NCI-H2196 treated with DMSO at 0.1 percent for 48 hours (cell line): Measurements from ENCODE around the gene POU6F1.
"Not testable (repeated sequence)": the region's sequence is repeated elsewhere in the genome, so short reads cannot be mapped to it uniquely, and the experiment has no call there.

Experiments
- DNase-seq: peaks from one replicate; lab custom pipeline; 2025; ENCODE audit not compliant: unreplicated experiment; lab: John Stamatoyannopoulos, UW

Gene POU6F1

GRCh38 chr12:51229116-51229809 is 11.4 kb upstream of the POU6F1 start:
- no peak for DNase-seq

- DNase-seq = no peak
Measured at GRCh38 chr12:51227962-51228361, 10.1 kb upstream of the POU6F1 start.

DNA sequence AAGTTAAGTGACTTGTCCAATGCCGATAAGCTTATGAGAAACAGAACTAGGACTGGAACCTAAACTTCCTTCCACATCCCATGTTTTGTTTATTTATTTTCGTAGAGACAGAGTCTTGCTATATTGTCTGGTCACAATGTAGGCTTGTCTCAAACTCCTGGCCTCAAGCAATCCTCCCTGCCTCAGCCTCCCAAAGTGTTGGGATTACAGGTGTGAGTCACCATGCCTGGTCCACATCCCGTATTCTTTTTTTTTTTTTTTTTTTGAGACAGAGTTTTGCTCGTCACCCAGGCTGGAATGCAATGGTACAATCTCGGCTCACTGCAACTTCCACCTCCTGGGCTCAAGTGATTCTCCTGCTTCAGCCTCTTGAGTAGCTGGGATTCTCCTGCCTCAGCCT is 9.2 kb upstream of the POU6F1 start:
- not testable (repeated sequence) for DNase-seq

DNA sequence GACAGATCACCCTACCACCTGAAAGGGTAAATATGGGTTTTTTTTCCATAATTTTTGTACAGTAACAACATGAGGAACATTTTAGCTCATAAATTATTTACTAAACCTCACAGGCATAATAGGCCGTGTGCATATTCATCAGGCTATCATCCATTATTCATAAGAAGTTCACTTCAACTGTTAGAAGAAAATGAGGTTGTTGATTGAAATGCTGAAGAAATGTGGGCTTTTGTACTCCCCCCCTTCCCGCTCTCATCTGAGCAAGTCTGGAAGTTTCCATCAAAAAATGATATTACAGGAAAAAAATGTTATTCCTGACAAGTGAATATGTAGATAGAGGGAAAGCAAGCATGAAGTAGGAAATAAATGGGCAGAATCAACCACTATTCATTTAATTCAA is 7.9 kb upstream of the POU6F1 start:
- DNase-seq = no peak

DNA sequence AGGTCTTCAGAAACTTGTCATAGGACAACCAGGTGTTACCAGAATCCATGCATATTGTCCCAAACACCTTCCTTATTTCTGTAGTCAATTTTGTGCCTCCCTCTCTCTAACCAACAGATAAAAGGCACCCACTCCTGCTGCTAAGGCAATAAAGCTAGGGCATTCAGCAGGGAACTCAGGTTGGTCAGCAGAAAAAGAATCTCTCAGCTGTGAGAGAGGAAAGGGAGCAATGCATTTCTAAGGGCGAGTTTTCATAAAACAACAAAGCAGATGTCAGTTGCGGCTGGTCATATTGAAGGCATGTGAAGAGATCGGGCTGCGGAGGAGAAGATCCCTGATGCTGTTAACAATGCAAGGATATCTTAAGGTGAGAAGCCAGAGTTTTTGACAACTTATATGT is 7.4 kb upstream of the POU6F1 start:
- no peak for DNase-seq

- no peak for DNase-seq
Measured at GRCh38 chr12:51224625-51225024, 6.8 kb upstream of the POU6F1 start.

DNA sequence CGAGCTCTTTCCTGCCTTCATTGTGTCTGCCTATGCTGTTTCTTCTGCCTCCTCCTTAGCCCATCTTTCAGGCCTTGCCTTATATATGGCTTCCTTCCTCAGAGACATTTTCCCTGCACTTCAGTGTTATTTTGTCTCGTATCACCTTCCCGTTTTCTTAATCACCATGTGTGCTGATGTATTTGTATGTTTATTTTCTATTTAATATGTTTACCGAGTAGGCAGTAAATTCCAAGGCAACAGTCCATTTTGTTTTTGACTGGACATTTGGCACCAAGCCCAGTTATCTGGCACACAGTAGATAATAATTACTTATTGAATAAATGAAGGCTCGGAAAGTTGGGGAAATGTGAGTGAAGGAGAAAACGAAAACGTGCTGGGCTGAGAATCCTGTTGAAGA is 4.6 kb upstream of the POU6F1 start:
- DNase-seq = peak; percentile 22

- not testable (repeated sequence) for DNase-seq
Measured at GRCh38 chr12:51219857-51220256, 2.0 kb upstream of the POU6F1 start.

GRCh38 chr12:51219322-51219721 is 1.5 kb upstream of the POU6F1 start:
- DNase-seq = no peak

- peak; percentile 43 for DNase-seq
Measured at GRCh38 chr12:51218607-51219161, 822 bp upstream of the POU6F1 start.

GRCh38 chr12:51217133-51217967 is 512 bp downstream of the POU6F1 start:
- DNase-seq = peak; percentile 10

DNA sequence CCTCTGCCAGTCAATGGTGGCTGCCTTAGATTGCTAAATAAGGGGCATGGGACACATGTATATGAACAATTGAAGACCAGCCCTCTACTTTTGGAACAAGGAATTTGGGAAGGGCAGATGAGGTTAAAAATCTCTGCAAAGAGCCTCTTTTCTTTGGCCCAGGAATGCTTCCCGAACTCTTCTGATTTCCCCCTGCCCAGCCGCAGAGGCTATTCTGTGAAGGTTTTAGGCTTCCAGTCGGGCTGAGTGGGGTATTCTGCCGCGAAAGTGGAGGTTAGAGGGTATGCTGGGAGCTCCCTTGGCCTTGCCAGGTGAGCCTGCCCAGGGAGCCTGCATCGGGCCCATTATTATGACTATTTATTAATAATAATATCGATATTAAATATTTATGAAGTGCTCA is 1.2 kb downstream of the POU6F1 start:
- no peak for DNase-seq

- DNase-seq = no peak
Measured at GRCh38 chr12:51214895-51215294, 3.0 kb downstream of the POU6F1 start.

DNA sequence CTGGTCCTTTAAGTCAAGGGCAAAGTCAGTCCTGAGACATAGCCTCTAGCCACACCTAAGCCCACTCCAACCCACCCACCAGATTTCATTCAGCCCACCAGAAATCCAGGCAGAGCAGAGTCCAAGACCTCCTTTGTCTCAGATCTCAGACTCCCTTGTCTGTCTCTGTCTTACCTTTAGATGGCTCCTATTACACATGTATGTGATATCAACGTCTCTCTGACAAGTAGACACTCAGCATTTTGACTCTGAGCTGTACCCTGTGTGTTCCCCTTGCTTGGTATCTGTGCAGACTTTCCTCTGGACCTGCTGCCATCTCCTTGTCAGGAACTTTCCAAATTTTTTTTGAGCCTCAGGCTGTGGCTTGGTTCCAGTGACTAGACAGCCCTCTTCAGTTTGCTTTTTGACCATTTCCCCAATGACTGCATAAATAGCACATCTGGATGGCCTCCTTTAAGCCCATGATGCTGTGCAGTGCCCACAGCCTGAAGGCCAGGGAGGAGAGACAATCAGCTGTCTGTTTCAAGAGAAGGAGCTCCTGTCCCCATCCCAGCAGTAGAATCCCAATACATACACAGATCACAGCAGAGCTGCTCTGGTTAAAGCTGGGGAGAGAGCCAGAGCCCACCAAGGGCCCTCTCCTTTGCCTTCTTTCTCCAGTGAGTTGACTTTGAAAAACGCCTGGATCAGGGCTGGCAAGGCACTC is 7.0 kb downstream of the POU6F1 start:
- no peak for DNase-seq

- DNase-seq = no peak
Measured at GRCh38 chr12:51209259-51209658, 8.6 kb downstream of the POU6F1 start.

DNA sequence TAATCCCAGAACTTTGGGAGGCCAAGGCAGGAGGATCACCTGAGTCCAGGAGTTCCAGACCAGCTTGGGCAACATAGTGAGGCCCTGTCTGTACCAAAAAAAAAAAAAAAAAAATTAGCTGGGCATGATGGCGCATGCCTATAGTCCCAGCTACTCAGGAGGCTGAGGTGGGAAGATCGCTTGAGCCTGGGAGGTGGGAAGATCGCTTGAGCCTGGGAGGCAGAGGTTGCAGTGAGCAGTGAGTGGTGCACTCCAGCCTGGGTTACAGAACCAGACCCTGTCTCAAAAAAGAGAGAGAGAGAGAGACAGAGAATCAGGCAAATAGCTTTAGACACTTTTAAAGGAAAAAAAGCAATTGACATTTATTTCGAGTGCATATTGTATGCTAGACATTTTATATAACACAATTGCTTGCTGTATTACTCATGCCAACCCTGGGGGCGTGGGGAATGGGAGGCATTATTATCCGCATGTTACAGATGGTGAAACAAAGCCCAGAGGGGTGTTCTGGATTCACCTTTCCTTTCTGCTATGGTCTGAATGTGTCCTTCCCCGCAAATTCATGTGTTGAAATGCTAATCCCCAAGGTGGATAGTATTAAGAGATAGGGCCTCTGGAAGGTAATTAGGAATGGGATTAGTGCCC is 9.7 kb downstream of the POU6F1 start:
- DNase-seq = no peak

GRCh38 chr12:51205350-51205749 is 12.5 kb downstream of the POU6F1 start:
- DNase-seq = no peak

GRCh38 chr12:51202718-51203117 is 15.1 kb downstream of the POU6F1 start:
- no peak for DNase-seq

DNA sequence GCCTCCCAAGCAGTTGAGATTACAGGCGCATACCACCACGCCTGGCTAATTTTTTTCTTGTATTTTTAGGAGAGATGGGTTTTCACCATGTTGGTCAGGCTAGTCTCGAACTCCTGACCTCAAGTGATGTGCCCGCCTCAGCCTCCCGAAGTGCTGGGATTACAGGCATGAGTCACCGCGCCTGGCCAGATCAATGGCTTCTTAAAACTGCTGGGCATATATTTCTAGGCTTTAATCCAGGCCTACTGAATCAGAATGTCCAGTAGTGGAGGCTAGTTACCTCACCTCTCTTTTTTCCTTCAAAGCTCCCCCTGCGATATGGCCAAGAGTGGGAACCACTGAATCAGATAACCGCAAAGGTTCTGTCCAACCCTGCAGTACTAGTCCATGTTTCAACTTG is 17.1 kb downstream of the POU6F1 start:
- DNase-seq = no peak

DNA sequence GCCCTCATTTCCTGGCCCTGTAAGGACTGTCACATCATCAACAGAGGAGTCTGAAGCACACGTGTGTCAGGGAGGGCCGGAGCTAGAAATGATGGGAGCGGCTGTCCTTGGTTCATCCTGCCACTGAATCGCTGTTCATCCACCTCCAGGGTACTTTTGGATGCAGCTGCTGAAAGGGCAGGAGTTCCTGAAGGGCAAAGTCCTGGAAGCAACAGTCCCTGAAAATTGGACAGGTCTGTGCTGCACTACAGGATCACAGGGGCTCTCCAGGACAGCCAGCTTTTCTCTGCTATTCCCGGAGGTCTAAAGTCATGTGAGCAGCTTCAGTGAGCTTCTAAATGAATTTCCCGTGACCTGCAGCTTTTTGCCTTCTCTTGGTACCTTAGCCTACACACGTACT is 17.7 kb downstream of the POU6F1 start:
- DNase-seq = no peak

DNA sequence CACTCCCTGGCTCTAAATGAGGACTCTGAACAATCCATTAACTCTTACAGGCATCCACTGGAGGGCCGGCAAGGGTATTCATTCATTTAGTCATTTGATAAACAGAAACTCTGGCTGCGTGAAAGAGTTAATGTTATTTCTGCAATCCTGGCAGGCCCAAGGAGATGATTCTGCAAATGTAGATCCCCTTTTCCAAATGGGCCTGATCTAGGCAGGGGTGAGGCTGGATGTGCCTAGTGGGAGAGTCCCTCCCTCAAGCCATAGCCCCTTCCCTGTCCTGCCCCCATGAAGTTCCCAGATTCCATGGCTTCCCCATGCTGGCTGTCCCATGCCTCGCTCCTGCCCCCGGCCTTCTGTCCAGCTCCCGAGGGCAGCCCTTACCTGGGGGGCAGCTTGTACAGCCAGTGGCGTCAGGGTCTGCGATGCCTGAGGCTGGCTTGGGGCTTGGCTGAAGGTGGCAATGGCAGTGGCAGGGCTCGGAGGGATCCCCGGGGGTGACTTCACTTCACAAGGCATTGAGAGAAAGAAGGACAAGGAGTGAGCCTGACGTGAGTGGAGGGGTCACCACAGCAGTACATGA is 18.4 kb downstream of the POU6F1 start:
- DNase-seq = no peak
